Upper lobe of left lung (tissue), 6 donors: Measurements from ENCODE around the gene JOSD1. TPM values are rescaled to one million over a fixed set of nuclear protein-coding genes. Genes with fewer than 3 reads are reported as not detected.

Experiments used
- ATAC-seq, 2 donors: fragments of 200-7000 bp; cut with Tn5 transposase; one replicate each; pipeline ENCODE4 v1.9.1; 2022; ENCODE audit warnings: mild to moderate bottlenecking in 2 of 2, moderate library complexity in 2 of 2; ENCODE audit not compliant: low FRiP score in 2 of 2
- DNase-seq, 2 donors: peaks; one replicate each; pipeline ENCODE4 v3.0.0-alpha.2; 2019 to 2020
- H3K27ac ChIP-seq, 4 donors: fragments of 200-600 bp; sonication (generic); one replicate each; pipeline ENCODE4 v1.5.1; 2016 to 2019
- H3K27me3 ChIP-seq, 4 donors: fragments of 200-600 bp; sonication (generic); one replicate each; pipeline ENCODE4 v1.5.1; 2017 to 2019
- H3K36me3 ChIP-seq, 4 donors: fragments of 200-600 bp; sonication (generic); one replicate each; pipeline ENCODE4 v1.5.1; 2016 to 2019
- H3K4me1 ChIP-seq, 4 donors: fragments of 200-600 bp; sonication (generic); one replicate each; pipeline ENCODE4 v1.5.1; 2018 to 2019
- H3K4me3 ChIP-seq, 4 donors: fragments of 200-600 bp; sonication (generic); one replicate each; pipeline ENCODE4 v1.5.1; 2017 to 2019; ENCODE audit warnings: mild to moderate bottlenecking in 2 of 4, moderate library complexity in 1 of 4
- H3K9me3 ChIP-seq, 4 donors: fragments of 200-600 bp; sonication (generic); one replicate each; pipeline ENCODE4 v1.5.1; 2018 to 2019
- EP300 ChIP-seq, 4 donors: sonication (generic); formaldehyde crosslinking; IDR thresholded peaks; one replicate each; pipeline ENCODE4 v1.5.1; 2017; ENCODE audit warnings: antibody characterized with exemption in 4 of 4, control low read depth in 2 of 4
- POLR2A ChIP-seq, 4 donors: fragments of 450-650 bp; IDR thresholded peaks; one replicate each; pipeline ENCODE4 v1.5.1; 2016 to 2017; ENCODE audit warnings: antibody characterized with exemption in 4 of 4, mild to moderate bottlenecking in 2 of 4
- POLR2AphosphoS5 ChIP-seq, 2 donors: sonication (generic); formaldehyde crosslinking; IDR thresholded peaks; one replicate each; pipeline ENCODE4 v1.5.1; 2017; ENCODE audit warnings: antibody characterized with exemption in 2 of 2
- WGBS, 2 donors: methylation state at CpG; one replicate each; pipeline ENCODE4 v1.1.5; 2017 to 2018; 5-methylcytosine and 5-hydroxymethylcytosine counted together
- total RNA-seq, 6 donors: library from RNA; depleted of rRNA in 4 of 6; stranded (reverse); fragments of >200 nt in 4 of 6; gene quantifications; one replicate each; pipeline versions ENCODE4 v1.1.0 to v1.2.1, GENCODE V29; 2016 to 2021
- TF ChIP-seq, protein P1 (sequence below), 6 experiments: fragments of 450-650 bp in 4 of 6; fragments of 200-600 bp in 2 of 6; sonication (generic) in 2 of 6; IDR thresholded peaks; one replicate each; pipeline ENCODE4 v1.5.1; 2016 to 2019; ENCODE audit warnings: antibody characterized with exemption in 6 of 6
- donor health status: DM: no; HTN: no; CAD: no; lungs with moderate emphysema.
- donor health status: DM: no; HTN: yes; CAD: no; lungs with severe emphysema.

Gene JOSD1
- total RNA-seq, 6 donors from 2014 or later, result 47.1 to 84.8 (median 67.3) TPM

GRCh38 chr22:38740116-38740723, 39.5 kb upstream of the JOSD1 start:
- Histone ChIP-seq H3K27ac (no peak overlapping the region), H3K36me3 (peaks cover 71 to 100% (median 99%) of the 10 kb centered on the region in 4 donors), H3K27me3 (no peaks in the 10 kb centered on the region), H3K4me3 (no peak overlapping the region), H3K4me1 (peaks cover 3 to 10% (median 6%) of the 10 kb centered on the region in 4 donors), H3K9me3 (no peaks in the 10 kb centered on the region)
- 90 to 93% methylated on average over 10 to 15 of the region's 15 CpGs for WGBS, 2 donors
- DNase-seq (no peak), ATAC-seq (no peak)
- TF ChIP-seq, protein P1, sequence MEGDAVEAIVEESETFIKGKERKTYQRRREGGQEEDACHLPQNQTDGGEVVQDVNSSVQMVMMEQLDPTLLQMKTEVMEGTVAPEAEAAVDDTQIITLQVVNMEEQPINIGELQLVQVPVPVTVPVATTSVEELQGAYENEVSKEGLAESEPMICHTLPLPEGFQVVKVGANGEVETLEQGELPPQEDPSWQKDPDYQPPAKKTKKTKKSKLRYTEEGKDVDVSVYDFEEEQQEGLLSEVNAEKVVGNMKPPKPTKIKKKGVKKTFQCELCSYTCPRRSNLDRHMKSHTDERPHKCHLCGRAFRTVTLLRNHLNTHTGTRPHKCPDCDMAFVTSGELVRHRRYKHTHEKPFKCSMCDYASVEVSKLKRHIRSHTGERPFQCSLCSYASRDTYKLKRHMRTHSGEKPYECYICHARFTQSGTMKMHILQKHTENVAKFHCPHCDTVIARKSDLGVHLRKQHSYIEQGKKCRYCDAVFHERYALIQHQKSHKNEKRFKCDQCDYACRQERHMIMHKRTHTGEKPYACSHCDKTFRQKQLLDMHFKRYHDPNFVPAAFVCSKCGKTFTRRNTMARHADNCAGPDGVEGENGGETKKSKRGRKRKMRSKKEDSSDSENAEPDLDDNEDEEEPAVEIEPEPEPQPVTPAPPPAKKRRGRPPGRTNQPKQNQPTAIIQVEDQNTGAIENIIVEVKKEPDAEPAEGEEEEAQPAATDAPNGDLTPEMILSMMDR (IDR thresholded peaks at IDR 0.05), result no peak
- TF ChIP-seq POLR2A (IDR thresholded peaks at IDR 0.05), result no peak
- TF ChIP-seq POLR2AphosphoS5 (IDR thresholded peaks at IDR 0.05), result no peak
- TF ChIP-seq EP300 (IDR thresholded peaks at IDR 0.05), result no peak

DNA sequence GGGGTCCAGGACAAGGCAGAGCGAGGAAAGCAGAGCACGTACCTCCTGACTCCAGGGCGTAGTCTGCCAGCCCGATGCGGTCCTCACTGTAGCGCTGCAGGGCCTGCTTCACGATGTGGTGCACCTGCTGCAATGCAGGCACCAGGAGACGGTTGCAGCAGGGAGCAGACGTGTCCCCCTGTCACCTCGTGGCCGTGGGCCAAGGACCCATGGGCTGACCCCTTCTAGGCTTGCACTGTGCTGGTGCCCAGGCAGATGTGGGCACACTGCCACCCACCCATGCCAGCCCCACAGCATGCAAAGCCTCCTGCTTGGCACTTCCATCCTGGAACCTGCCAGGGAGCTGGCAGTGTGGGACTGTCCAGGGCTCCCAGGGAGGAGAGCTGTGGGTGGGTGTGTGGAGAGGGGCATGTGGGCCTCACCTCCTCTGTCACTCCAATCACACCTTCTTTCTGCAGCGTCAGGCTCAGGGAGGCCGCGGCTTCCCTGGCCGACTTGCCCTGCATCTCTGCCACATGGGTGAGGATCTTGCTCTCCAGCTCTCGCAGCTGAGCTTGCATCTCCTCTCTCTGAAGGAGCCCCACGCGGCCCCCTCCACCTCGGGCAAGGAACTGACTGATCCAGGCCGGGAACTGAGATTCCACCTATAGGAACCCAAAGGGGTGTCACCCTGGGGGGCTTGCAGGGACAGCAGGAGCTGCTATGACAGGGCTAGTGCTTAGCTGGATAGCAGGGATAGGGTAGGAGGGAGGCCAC, 38.7 kb upstream of the JOSD1 start:
- Histone ChIP-seq H3K27me3 (no peaks in the 10 kb centered on the region), H3K27ac (no peak overlapping the region), H3K36me3 (peaks cover 63 to 100% (median 95%) of the 10 kb centered on the region in 4 donors), H3K4me3 (no peak overlapping the region), H3K9me3 (no peaks in the 10 kb centered on the region), H3K4me1 (peaks cover 3 to 14% (median 7%) of the 10 kb centered on the region in 4 donors)
- no peak for DNase-seq
- no peak for ATAC-seq
- no peak for TF ChIP-seq POLR2AphosphoS5 (IDR thresholded peaks at IDR 0.05)
- TF ChIP-seq, protein P1 (IDR thresholded peaks at IDR 0.05), result no peak
- no peak for TF ChIP-seq POLR2A (IDR thresholded peaks at IDR 0.05)
- no peak for TF ChIP-seq EP300 (IDR thresholded peaks at IDR 0.05)
- WGBS, 2 donors, result 88 to 90% methylated on average over 5 to 19 of the region's 20 CpGs

DNA sequence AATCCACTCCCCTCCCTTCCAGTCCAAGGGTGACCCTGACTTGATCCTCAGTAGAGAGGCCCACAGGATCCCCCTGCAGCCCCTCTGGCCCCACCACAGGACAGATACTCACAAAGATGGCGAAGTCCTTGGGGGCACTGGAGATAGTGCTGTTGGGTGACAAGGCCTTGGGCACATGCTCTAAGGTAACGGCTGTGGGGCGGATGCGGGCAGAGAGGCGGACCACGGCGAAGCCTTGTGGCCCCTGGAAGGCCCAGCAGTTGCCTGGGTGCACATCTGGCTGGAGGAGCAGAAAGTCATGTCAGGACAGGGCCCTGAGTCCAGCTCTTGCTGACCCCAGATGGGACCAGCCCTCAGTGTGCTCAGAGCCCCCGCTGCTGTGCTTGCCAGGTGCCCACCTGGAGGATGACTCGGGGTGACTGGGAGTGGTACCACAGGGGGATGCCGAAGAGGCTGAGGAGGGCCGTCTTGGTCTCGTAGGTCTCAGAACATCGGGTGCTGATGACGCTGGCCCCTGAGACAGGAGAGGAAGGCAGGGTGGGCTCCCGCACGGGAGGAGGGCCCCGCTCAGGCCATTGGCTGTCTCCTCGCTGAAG, 37.8 kb upstream of the JOSD1 start:
- no peak for ATAC-seq
- H3K9me3 ChIP-seq, result no peaks in the 10 kb centered on the region
- H3K27ac ChIP-seq, result no peak overlapping the region
- WGBS, 2 donors, result 95 to 100% methylated on average over 4 to 18 of the region's 18 CpGs
- H3K4me1 ChIP-seq, result peaks cover 7 to 23% (median 12%) of the 10 kb centered on the region in 4 donors
- no peak for TF ChIP-seq POLR2AphosphoS5 (IDR thresholded peaks at IDR 0.05)
- no peak for TF ChIP-seq POLR2A (IDR thresholded peaks at IDR 0.05)
- TF ChIP-seq, protein P1 (IDR thresholded peaks at IDR 0.05), result no peak
- no peak for TF ChIP-seq EP300 (IDR thresholded peaks at IDR 0.05)
- DNase-seq, result no peak
- H3K4me3 ChIP-seq, result no peak overlapping the region
- H3K36me3 ChIP-seq, result peaks cover 60 to 100% (median 90%) of the 10 kb centered on the region in 4 donors
- H3K27me3 ChIP-seq, result no peaks in the 10 kb centered on the region

GRCh38 chr22:38737302-38738060, 36.7 kb upstream of the JOSD1 start:
- no peak for DNase-seq
- Histone ChIP-seq H3K9me3 (no peaks in the 10 kb centered on the region), H3K27ac (no peak overlapping the region), H3K36me3 (peaks cover 53 to 100% (median 82%) of the 10 kb centered on the region in 4 donors), H3K4me1 (peaks cover 15 to 31% (median 21%) of the 10 kb centered on the region in 4 donors), H3K4me3 (no peak overlapping the region), H3K27me3 (no peaks in the 10 kb centered on the region)
- WGBS, 2 donors, result 80 to 83% methylated on average over 19 to 21 of the region's 21 CpGs
- TF ChIP-seq EP300 (IDR thresholded peaks at IDR 0.05) (no peak), POLR2AphosphoS5 (IDR thresholded peaks at IDR 0.05) (no peak), POLR2A (IDR thresholded peaks at IDR 0.05) (no peak)
- TF ChIP-seq, protein P1 (IDR thresholded peaks at IDR 0.05), result no peak
- ATAC-seq, result no peak
